Measurements from ENCODE around the gene NCSTN. TPM values are rescaled to one million over a fixed set of nuclear protein-coding genes. Genes with fewer than 3 reads are reported as not detected.

The NCSTN gene
- total and polyA plus RNA-seq, 2 of the 13 experiments (the other 11 are each of a cell fraction or from before 2014, with no cell fraction given): 44.2 to 247 TPM

DNA sequence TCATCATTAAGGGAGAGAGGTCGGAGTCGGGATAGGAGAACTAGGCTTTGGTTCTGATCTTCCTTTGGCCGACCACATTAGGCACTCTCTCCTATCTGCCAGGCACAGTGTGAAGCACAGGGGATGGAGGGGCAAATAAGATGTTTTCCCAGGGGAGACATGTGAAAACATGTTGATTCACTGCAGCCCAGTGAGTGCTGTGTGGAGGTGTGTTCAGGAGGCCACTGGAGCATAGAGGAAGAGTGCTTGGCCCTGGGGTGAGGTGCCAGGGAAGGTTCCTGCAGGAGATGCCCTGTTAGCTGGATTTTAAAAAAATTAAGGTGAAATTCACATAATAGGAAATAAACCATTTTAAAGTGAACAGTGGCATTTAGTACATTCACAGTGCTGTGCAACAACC is 60.9 kb downstream of the NCSTN start:
- ChIA-PET POLR2A (no interaction called here), CTCF (ENCODE audit: low intra/inter-chr PET ratio, low total read pairs) (no interaction called here)
- intact Hi-C loops (cut with micrococcal nuclease; ENCODE audit: unreplicated experiment) (no loop called here), in situ Hi-C loops (cut with HindIII; ENCODE audit: extremely low pct_ligation_motif_present, low pct_unique_long_range_greater_than_20kb) (no loop called here)
- FAIRE-seq (no peak), DNase-seq (ENCODE audit: low spot score) (no peak), ATAC-seq (no peak)
- Histone ChIP-seq H3K27me3 (ENCODE audit: control insufficient read depth in 1 of 2, insufficient read depth in 2 of 2, low read length in 2 of 2) (peaks cover 13 to 68% of the 10 kb centered on the region in 2 experiments), H3K4me1 (ENCODE audit: insufficient read depth, low read length) (peaks cover 7% of the 10 kb centered on the region; the same call in 1 of the 2 replicates), H3K27ac (ENCODE audit: extremely low read length, insufficient read depth, low read length) (no peak overlapping the region), H3K4me3 (replicated peaks in 1 of 3; ENCODE audit: insufficient read depth in 1 of 3, low read depth in 2 of 3, low read length in 3 of 3) (no peak overlapping the region), H3K36me3 (replicated peaks in 1 of 2; ENCODE audit: control insufficient read depth in 1 of 2, insufficient read depth in 2 of 2, low read length in 2 of 2) (no peaks in the 10 kb centered on the region), H3K9me3 (ENCODE audit: low read length) (no peaks in the 10 kb centered on the region), H3K79me2 (ENCODE audit: insufficient read depth, low read length) (no peaks in the 10 kb centered on the region), H2AFZ (ENCODE audit: low read length) (no peak overlapping the region), H3K9ac (ENCODE audit: insufficient read depth, low read depth, low read length) (no peak overlapping the region), H3K4me2 (ENCODE audit: low read depth, low read length) (no peak overlapping the region), H4K20me1 (ENCODE audit: insufficient read depth, low read length) (no peaks in the 10 kb centered on the region)
- 41% methylated on average over 3 of the region's 3 CpGs for WGBS (ENCODE audit: low lambda C conversion rate)
- TF ChIP-seq, protein P1, sequence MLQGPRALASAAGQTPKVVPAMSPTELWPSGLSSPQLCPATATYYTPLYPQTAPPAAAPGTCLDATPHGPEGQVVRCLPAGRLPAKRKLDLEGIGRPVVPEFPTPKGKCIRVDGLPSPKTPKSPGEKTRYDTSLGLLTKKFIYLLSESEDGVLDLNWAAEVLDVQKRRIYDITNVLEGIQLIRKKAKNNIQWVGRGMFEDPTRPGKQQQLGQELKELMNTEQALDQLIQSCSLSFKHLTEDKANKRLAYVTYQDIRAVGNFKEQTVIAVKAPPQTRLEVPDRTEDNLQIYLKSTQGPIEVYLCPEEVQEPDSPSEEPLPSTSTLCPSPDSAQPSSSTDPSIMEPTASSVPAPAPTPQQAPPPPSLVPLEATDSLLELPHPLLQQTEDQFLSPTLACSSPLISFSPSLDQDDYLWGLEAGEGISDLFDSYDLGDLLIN (CRISPR knock-in tag; IDR thresholded peaks at IDR 0.05; ENCODE audit: borderline replicate concordance): no peak
- no peak for TF ChIP-seq ZNF687 (CRISPR knock-in tag; IDR thresholded peaks at IDR 0.05)
- TF ChIP-seq SNRNP70 (IDR thresholded peaks at IDR 0.05; ENCODE audit: low read depth, low read length): no peak
- BruUV-seq (replicated peaks): no TSS peak

All from HepG2 (cell line).